ENCODE measurements around the gene GZMH. TPM values are rescaled to one million over a fixed set of nuclear protein-coding genes. Genes with fewer than 3 reads are reported as not detected.
"Not testable (repeated sequence)": the region's sequence is repeated elsewhere in the genome, so short reads cannot be mapped to it uniquely, and the experiment has no call there.

GZMH gene
- total RNA-seq, 2 experiments from 2014 or later = 10.7 to 11.0 TPM

GRCh38 chr14:24629521-24629920, 20.0 kb upstream of the GZMH start:
- Mint-ChIP-seq H3K27me3 (peaks cover 2% of the 10 kb centered on the region), H3K4me3 (no peak overlapping the region), H3K36me3 (ENCODE audit: low read depth) (peaks cover 51% of the 10 kb centered on the region), H3K9me3 (no peaks in the 10 kb centered on the region), H3K4me1 (peaks cover 47% of the 10 kb centered on the region), H3K27ac (peak overlapping the region; percentile 13)
- DNase-seq = no peak
- ChIA-PET POLR2A (no interaction called here), CTCF (interaction anchor here (0.7 to 1.5 kb wide), 3 partner anchors 24 to 1039 kb away, joined by 3 to 5 read pairs (median 4); no protein-coding TSS in a partner anchor)

- no peak overlapping the region for H3K4me3 Mint-ChIP-seq
- H3K9me3 Mint-ChIP-seq = no peaks in the 10 kb centered on the region
- ChIA-PET POLR2A (interaction anchor here (1.1 kb wide), 1 partner anchor 60 kb away, joined by 4 read pairs; no protein-coding TSS in a partner anchor), CTCF (no interaction called here)
- DNase-seq = no peak
- H3K36me3 Mint-ChIP-seq (ENCODE audit: low read depth) = no peaks in the 10 kb centered on the region
- peaks cover 34% of the 10 kb centered on the region for H3K4me1 Mint-ChIP-seq
- H3K27ac Mint-ChIP-seq = no peak overlapping the region
- peaks cover 6% of the 10 kb centered on the region for H3K27me3 Mint-ChIP-seq
Measured at GRCh38 chr14:24613747-24614146, 4.3 kb upstream of the GZMH start.

- Mint-ChIP-seq H3K36me3 (ENCODE audit: low read depth) (no peaks in the 10 kb centered on the region), H3K9me3 (no peaks in the 10 kb centered on the region), H3K4me3 (no peak overlapping the region), H3K4me1 (peaks cover 39% of the 10 kb centered on the region), H3K27ac (no peak overlapping the region), H3K27me3 (peaks cover 6% of the 10 kb centered on the region)
- ChIA-PET CTCF (interaction anchor here (0.9 kb wide), 1 partner anchor 20 kb away, joined by 4 read pairs; the partner anchor contains the start of gene GZMB), POLR2A (interaction anchor here (1.1 kb wide), 1 partner anchor 60 kb away, joined by 4 read pairs; no protein-coding TSS in a partner anchor)
- DNase-seq = no peak
Measured at GRCh38 chr14:24613241-24613640, 3.8 kb upstream of the GZMH start.

GRCh38 chr14:24612196-24612595, 2.7 kb upstream of the GZMH start:
- H3K4me3 Mint-ChIP-seq = no peak overlapping the region
- H3K27ac Mint-ChIP-seq = no peak overlapping the region
- DNase-seq = no peak
- peaks cover 6% of the 10 kb centered on the region for H3K27me3 Mint-ChIP-seq
- H3K9me3 Mint-ChIP-seq = no peaks in the 10 kb centered on the region
- peaks cover 48% of the 10 kb centered on the region for H3K4me1 Mint-ChIP-seq
- CTCF ChIA-PET = interaction anchor here (0.9 to 1.3 kb wide), 2 partner anchors 21 to 98 kb away, joined by 4 read pairs; partner anchors contain the start of gene GZMB
- H3K36me3 Mint-ChIP-seq (ENCODE audit: low read depth) = no peaks in the 10 kb centered on the region
- POLR2A ChIA-PET = no interaction called here

GRCh38 chr14:24607635-24608514, 1.6 kb downstream of the GZMH start:
- Mint-ChIP-seq H3K9me3 (no peaks in the 10 kb centered on the region), H3K36me3 (ENCODE audit: low read depth) (no peaks in the 10 kb centered on the region), H3K4me3 (peak overlapping the region; percentile 23), H3K27me3 (peaks cover 5% of the 10 kb centered on the region), H3K27ac (peak overlapping the region; percentile 80), H3K4me1 (peaks cover 61% of the 10 kb centered on the region)
- DNase-seq = no peak
- ChIA-PET POLR2A (interaction anchor here (0.8 to 2.3 kb wide), 6 partner anchors 23 to 85 kb away, joined by 3 to 10 read pairs (median 4); partner anchors contain the start of gene GZMB), CTCF (interaction anchor here (1.1 to 3.0 kb wide), 6 partner anchors 12 to 124 kb away, joined by 3 to 57 read pairs (median 8); partner anchors contain the start of gene GZMB)

GRCh38 chr14:24607081-24607480, 2.4 kb downstream of the GZMH start:
- Mint-ChIP-seq H3K36me3 (ENCODE audit: low read depth) (no peaks in the 10 kb centered on the region), H3K4me1 (peaks cover 54% of the 10 kb centered on the region), H3K27me3 (peaks cover 5% of the 10 kb centered on the region), H3K27ac (peak overlapping the region; percentile 80), H3K9me3 (no peaks in the 10 kb centered on the region), H3K4me3 (peak overlapping the region; percentile 56)
- POLR2A ChIA-PET = interaction anchor here (0.9 to 2.2 kb wide), 2 partner anchors 24 to 27 kb away, joined by 3 to 5 read pairs; partner anchors contain the start of gene GZMB
- DNase-seq = peak; percentile 39
- CTCF ChIA-PET = interaction anchor here (1.1 to 3.0 kb wide), 7 partner anchors 9 to 123 kb away, joined by 3 to 57 read pairs (median 11); partner anchors contain the start of gene GZMB

GRCh38 chr14:24606297-24606696, 3.2 kb downstream of the GZMH start:
- Mint-ChIP-seq H3K4me1 (peaks cover 51% of the 10 kb centered on the region), H3K36me3 (ENCODE audit: low read depth) (no peaks in the 10 kb centered on the region), H3K27me3 (peaks cover 4% of the 10 kb centered on the region), H3K9me3 (no peaks in the 10 kb centered on the region), H3K27ac (peak overlapping the region; percentile 80), H3K4me3 (peak overlapping the region; percentile 65)
- POLR2A ChIA-PET = interaction anchor here (0.8 to 2.2 kb wide), 5 partner anchors 28 to 93 kb away, joined by 3 to 15 read pairs (median 4); partner anchors contain the start of gene GZMB
- no peak for DNase-seq
- CTCF ChIA-PET = interaction anchor here (0.8 to 3.0 kb wide), 29 partner anchors 10 to 527 kb away, joined by 3 to 57 read pairs (median 5); partner anchors contain the start of gene GZMB

- H3K36me3 Mint-ChIP-seq (ENCODE audit: low read depth) = no peaks in the 10 kb centered on the region
- POLR2A ChIA-PET = interaction anchor here (0.8 to 2.2 kb wide), 6 partner anchors 25 to 93 kb away, joined by 3 to 15 read pairs (median 4); partner anchors contain the start of gene GZMB
- no peaks in the 10 kb centered on the region for H3K9me3 Mint-ChIP-seq
- H3K4me1 Mint-ChIP-seq = peaks cover 50% of the 10 kb centered on the region
- H3K27ac Mint-ChIP-seq = peak overlapping the region; percentile 80
- CTCF ChIA-PET = interaction anchor here (0.8 to 3.0 kb wide), 35 partner anchors 10 to 527 kb away, joined by 3 to 57 read pairs (median 4); partner anchors contain the start of gene GZMB
- peak overlapping the region; percentile 65 for H3K4me3 Mint-ChIP-seq
- DNase-seq = peak; percentile 81
- peaks cover 6% of the 10 kb centered on the region for H3K27me3 Mint-ChIP-seq
Measured at GRCh38 chr14:24605435-24606190, 3.9 kb downstream of the GZMH start.

- DNase-seq = no peak
- peaks cover 36% of the 10 kb centered on the region for H3K27me3 Mint-ChIP-seq
- CTCF ChIA-PET = interaction anchor here (1.3 kb wide), 1 partner anchor 82 kb away, joined by 4 read pairs; no protein-coding TSS in a partner anchor
- no peak overlapping the region for H3K27ac Mint-ChIP-seq
- H3K4me1 Mint-ChIP-seq = peaks cover 4% of the 10 kb centered on the region
- H3K4me3 Mint-ChIP-seq = no peak overlapping the region
- peaks cover 12% of the 10 kb centered on the region for H3K36me3 Mint-ChIP-seq (ENCODE audit: low read depth)
- peaks cover 8% of the 10 kb centered on the region for H3K9me3 Mint-ChIP-seq
- POLR2A ChIA-PET = no interaction called here
Measured at GRCh38 chr14:24597403-24597802, 12.1 kb downstream of the GZMH start.

- H3K4me1 Mint-ChIP-seq = peaks cover 4% of the 10 kb centered on the region
- CTCF ChIA-PET = interaction anchor here (0.9 to 2.1 kb wide), 4 partner anchors 10 to 84 kb away, joined by 3 to 6 read pairs (median 4); partner anchors contain the start of gene GZMH
- H3K4me3 Mint-ChIP-seq = no peak overlapping the region
- H3K27me3 Mint-ChIP-seq = peaks cover 45% of the 10 kb centered on the region
- H3K36me3 Mint-ChIP-seq (ENCODE audit: low read depth) = peaks cover 10% of the 10 kb centered on the region
- peaks cover 8% of the 10 kb centered on the region for H3K9me3 Mint-ChIP-seq
- no peak overlapping the region for H3K27ac Mint-ChIP-seq
- POLR2A ChIA-PET = no interaction called here
- DNase-seq = no peak
Measured at GRCh38 chr14:24595073-24595808, 14.2 kb downstream of the GZMH start.

GRCh38 chr14:24591004-24591403, 18.5 kb downstream of the GZMH start:
- H3K9me3 Mint-ChIP-seq; H3K36me3 Mint-ChIP-seq (ENCODE audit: low read depth); DNase-seq; CTCF ChIA-PET; H3K4me1 Mint-ChIP-seq; H3K4me3 Mint-ChIP-seq; POLR2A ChIA-PET; H3K27ac Mint-ChIP-seq: not testable (repeated sequence)
- H3K27me3 Mint-ChIP-seq = peaks cover 35% of the 10 kb centered on the region

GRCh38 chr14:24584402-24584801, 25.1 kb downstream of the GZMH start:
- DNase-seq; H3K27ac Mint-ChIP-seq; H3K4me3 Mint-ChIP-seq; H3K36me3 Mint-ChIP-seq (ENCODE audit: low read depth); POLR2A ChIA-PET; H3K4me1 Mint-ChIP-seq; H3K9me3 Mint-ChIP-seq; CTCF ChIA-PET: not testable (repeated sequence)
- peaks cover 15% of the 10 kb centered on the region for H3K27me3 Mint-ChIP-seq
